ENCODE results near the gene HERPUD1. TPM values are rescaled to one million over a fixed set of nuclear protein-coding genes. Genes with fewer than 3 reads are reported as not detected.

HERPUD1 gene
- total and polyA plus RNA-seq, 2 of the 8 experiments (the other 6 are each of a cell fraction or from before 2014, with no cell fraction given): 23.3 to 34.7 TPM

DNA sequence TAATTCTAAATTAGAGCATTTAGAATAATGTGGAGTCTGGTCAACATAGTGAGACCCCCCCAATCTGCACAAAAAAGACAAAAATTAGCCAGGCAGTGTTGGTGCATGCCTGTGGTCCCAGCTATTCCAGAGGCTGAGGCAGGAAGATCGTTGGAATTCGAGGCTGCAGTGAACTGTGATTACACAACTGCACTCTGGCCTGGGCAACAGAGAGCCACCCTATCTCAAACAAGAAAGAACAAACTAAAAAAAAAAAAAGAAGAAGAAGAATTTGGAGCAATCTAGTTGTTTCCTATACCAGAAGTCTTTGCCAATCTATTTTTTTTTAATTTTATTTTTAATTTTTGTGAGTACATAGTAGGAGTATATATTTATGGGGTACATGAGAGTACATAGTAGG is 35.8 kb downstream of the HERPUD1 start (continued):
- TF ChIP-seq POU5F1 (IDR thresholded peaks at IDR 0.05; ENCODE audit: low read depth, low read length): no peak
- no peak for TF ChIP-seq GTF2F1 (IDR thresholded peaks at IDR 0.05; ENCODE audit: borderline replicate concordance, low read depth, low read length)
- no peak for TF ChIP-seq TEAD4 (IDR thresholded peaks at IDR 0.05; ENCODE audit: low read depth, low read length)
- TF ChIP-seq CHD2 (IDR thresholded peaks at IDR 0.05; ENCODE audit: low read length): no peak
- TF ChIP-seq HDAC6 (IDR thresholded peaks at IDR 0.05; ENCODE audit: low read depth, low read length): no peak
- no peak for TF ChIP-seq JUN (IDR thresholded peaks at IDR 0.05; ENCODE audit: low read depth, low read length)
